Adipocyte (in vitro differentiated cells): Measurements from ENCODE around the gene TPM2.

Experiments used
- DNase-seq: peaks from one replicate; pipeline ENCODE4 v3.0.0-alpha.2; 2015; ENCODE audit warnings: low read depth
- H3K27me3 ChIP-seq: replicated peaks from 2 replicates; pipeline ENCODE4 v1.7.0; 2013; ENCODE audit warnings: mild to moderate bottlenecking, low read length, moderate library complexity; ENCODE audit not compliant: control insufficient read depth, insufficient read depth
- H3K36me3 ChIP-seq: 2 replicates; pipeline ENCODE4 v1.7.0; 2013; ENCODE audit warnings: low read length, mild to moderate bottlenecking, moderate library complexity; ENCODE audit not compliant: control insufficient read depth, insufficient read depth, severe bottlenecking
- H3K4me1 ChIP-seq: 2 replicates; pipeline ENCODE4 v1.7.0; 2013; ENCODE audit warnings: mild to moderate bottlenecking, low read length, moderate library complexity; ENCODE audit not compliant: control insufficient read depth, insufficient read depth
- H3K4me3 ChIP-seq: 2 replicates; pipeline ENCODE4 v1.7.0; 2013; ENCODE audit warnings: mild to moderate bottlenecking, low read length, moderate library complexity
- H3K9ac ChIP-seq: 2 replicates; pipeline ENCODE4 v1.7.0; 2013; ENCODE audit warnings: mild to moderate bottlenecking, low read length, moderate library complexity
- H3K9me3 ChIP-seq: 2 replicates; pipeline ENCODE4 v1.7.0; 2013; ENCODE audit warnings: mild to moderate bottlenecking, low read length, moderate library complexity; ENCODE audit not compliant: control insufficient read depth

The TPM2 gene

DNA sequence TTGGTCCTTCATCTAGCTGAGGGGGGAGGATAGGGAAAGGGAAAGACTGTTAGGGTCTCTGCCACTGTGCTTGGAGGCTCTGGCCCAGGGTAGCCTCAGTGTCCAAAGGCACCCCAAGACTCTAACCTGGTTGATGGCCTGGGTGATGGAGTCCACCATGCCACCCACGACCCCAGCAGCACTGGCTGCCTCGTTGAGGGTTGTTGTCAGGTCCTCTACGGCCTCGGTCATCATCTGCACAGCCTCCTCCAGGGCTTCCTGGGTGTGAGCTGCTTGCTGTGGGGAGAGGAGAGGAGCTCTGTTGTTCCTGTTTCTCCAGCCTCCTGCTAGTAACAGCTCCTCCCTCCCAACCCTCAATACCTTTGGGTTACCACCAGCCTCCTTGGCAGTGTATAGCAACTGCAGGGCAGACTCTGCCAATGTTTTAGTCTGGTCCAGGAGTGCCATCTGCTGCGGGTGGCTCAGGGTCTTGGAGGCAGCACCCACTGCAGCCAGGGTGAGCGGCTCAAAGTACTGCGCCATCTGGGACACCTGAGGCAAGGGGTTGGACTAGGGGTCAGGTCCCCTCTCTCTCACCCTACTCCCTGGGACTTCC lies 16.2 kb upstream of the TPM2 start:
- no peak for DNase-seq
- no peaks in the 10 kb centered on the region for H3K27me3 ChIP-seq
- no peaks in the 10 kb centered on the region for H3K4me1 ChIP-seq
- no peak overlapping the region for H3K9ac ChIP-seq
- no peak overlapping the region for H3K4me3 ChIP-seq
- H3K9me3 ChIP-seq, result no peaks in the 10 kb centered on the region
- H3K36me3 ChIP-seq, result peaks cover 94% of the 10 kb centered on the region

DNA sequence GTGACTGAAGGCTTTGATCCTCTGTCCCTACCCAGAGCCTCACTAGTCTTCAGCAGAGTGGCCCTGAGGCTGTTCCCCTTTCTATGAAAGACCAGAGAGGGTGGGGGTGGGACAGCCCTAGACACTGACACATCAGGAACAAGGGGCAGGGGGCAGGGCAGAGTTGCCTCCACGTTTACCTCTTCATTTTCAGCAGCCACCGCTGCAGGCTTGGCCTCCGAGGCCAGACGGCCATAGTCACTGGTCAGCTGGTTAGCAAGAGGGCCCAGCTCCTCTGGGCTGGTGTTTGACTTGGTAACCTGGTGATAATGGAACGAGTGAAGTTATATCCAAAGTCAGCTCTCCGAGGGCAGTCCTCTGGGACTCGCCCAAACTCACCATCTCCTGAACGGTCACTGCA lies 15.6 kb upstream of the TPM2 start:
- Histone ChIP-seq H3K9me3 (no peaks in the 10 kb centered on the region), H3K9ac (no peak overlapping the region), H3K36me3 (peaks cover 94% of the 10 kb centered on the region), H3K4me3 (no peak overlapping the region), H3K27me3 (no peaks in the 10 kb centered on the region), H3K4me1 (no peaks in the 10 kb centered on the region)
- no peak for DNase-seq

DNA sequence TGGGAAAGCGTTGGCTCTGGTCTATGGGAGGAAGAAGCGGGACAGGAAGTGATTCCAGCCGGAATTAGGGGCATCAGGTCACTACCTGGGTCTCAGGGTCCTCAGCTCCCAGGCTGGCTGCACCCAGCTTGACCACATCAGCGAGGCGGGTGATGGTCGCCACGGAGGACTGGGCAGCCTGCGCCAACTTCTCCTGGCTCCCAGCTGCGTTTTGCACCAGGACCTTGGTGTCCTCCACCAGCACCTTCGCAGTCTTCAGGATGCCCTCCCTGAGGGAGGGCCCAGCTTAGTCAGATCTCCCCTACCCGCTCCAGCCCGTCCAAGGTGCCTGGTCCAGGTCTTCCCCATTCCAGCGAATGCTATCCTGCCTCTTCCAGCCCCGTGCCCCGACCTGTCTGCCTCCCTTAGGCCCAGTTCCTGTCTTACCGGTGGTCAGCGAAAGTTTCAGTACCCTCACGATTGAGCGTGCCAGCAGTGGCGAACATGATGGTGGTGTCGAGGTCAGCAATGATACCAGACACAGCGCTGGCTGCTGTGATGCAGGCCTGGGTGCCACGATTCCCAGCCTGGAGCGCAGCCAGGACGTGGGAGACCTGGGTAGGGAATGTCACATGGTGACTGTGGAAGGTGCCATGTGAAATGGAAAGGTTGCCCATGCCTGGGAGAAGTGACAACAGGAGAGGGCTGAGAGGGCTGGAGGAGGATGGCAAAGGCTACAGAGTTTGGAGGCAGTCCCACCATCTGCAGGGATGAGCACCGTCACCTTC lies 14.4 kb upstream of the TPM2 start:
- DNase-seq, result no peak
- Histone ChIP-seq H3K4me3 (no peak overlapping the region), H3K4me1 (no peaks in the 10 kb centered on the region), H3K9me3 (no peaks in the 10 kb centered on the region), H3K27me3 (no peaks in the 10 kb centered on the region), H3K9ac (no peak overlapping the region), H3K36me3 (peaks cover 99% of the 10 kb centered on the region)

DNA sequence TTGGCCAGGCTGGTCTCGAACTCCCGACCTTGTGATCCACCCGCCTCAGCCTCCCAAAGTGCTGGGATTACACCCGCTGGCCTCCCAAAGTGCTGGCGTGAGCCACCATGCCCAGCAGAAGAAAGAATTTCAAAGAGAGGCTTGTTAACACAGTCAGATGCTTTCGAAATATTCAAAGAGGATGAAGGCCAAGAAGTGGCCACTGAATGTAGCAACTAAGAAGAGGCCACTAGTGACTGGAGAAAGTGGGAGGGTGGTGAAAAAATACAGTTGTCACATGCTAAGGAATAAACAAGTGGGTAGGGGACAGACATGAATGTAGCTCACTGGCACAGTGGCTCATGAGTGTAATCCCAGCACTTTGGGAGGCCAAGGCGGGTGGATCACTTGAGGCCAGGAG lies 13.0 kb upstream of the TPM2 start:
- DNase-seq, result no peak
- Histone ChIP-seq H3K36me3 (peaks cover 99% of the 10 kb centered on the region), H3K4me1 (no peaks in the 10 kb centered on the region), H3K9me3 (no peaks in the 10 kb centered on the region), H3K27me3 (no peaks in the 10 kb centered on the region), H3K4me3 (no peak overlapping the region), H3K9ac (no peak overlapping the region)

DNA sequence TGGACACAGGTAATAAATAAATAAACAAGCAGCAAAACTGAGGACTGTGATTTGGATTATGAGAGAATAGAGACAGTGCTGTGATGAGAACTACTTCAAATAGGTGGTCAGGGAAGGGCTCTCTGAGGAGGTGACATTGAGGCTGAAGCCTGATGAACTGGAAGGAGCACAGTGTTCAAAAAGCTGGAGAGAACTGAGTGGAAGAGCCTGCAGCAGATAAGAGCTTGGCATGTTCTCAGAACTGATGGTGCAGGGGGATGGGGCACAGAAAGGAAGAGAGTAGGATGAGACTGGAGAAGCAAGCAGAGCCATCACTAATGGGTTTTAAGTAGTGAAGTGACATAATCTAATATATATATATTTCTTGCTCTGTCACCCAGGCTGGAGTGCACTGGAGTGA lies 11.2 kb upstream of the TPM2 start:
- DNase-seq, result no peak
- Histone ChIP-seq H3K36me3 (peaks cover 99% of the 10 kb centered on the region), H3K4me3 (no peak overlapping the region), H3K9ac (no peak overlapping the region), H3K27me3 (no peaks in the 10 kb centered on the region), H3K4me1 (no peaks in the 10 kb centered on the region), H3K9me3 (no peaks in the 10 kb centered on the region)

DNA sequence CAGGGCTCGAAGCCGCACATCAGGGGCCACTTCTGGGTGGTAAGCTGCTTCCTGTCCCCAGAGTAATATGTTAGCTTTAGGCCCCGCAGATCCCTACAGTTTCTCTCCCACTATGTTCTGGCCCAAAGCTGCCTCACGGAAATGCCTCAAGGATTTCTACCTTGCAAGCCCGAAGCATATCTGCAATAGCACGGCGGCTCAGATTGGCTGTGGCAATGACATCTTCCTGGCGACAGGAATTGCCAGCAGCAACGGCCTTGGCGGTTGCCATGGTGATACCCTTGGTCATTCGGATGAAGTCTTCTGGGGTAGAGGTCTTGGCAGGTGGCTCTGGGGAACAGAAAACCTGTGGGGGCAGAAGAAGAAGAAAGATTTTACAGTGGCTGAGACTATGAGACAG lies 10.3 kb upstream of the TPM2 start:
- Histone ChIP-seq H3K4me1 (peaks cover 2% of the 10 kb centered on the region), H3K27me3 (no peaks in the 10 kb centered on the region)
- DNase-seq, result no peak

DNA sequence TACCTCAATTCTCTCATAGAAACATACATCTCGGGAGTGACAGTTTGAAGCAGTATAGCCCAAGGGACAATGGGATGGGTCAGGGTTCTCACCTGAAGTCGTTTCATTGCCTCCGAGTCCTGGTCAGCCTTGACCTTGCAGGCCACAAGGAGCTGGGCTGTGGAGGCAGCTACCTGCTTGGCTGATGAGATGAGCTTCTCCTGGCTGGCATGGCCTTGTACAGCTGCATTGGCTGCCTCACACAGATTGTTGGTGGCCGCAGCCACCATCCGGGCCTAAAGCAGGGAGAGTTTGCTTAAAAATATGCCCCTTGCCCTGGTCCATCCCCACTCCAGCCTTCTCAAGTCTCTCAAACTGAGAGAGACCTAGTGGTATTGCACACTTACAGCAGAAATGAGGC lies 8.5 kb upstream of the TPM2 start:
- Histone ChIP-seq H3K27me3 (no peaks in the 10 kb centered on the region), H3K9me3 (no peaks in the 10 kb centered on the region), H3K4me3 (no peak overlapping the region), H3K36me3 (peaks cover 76% of the 10 kb centered on the region), H3K4me1 (peaks cover 5% of the 10 kb centered on the region), H3K9ac (no peak overlapping the region)
- no peak for DNase-seq

More for the DNA sequence above, 10.3 kb upstream of the TPM2 start:
- H3K4me3 ChIP-seq, result no peak overlapping the region
- H3K9me3 ChIP-seq, result no peaks in the 10 kb centered on the region
- no peak overlapping the region for H3K9ac ChIP-seq
- H3K36me3 ChIP-seq, result peaks cover 94% of the 10 kb centered on the region

DNA sequence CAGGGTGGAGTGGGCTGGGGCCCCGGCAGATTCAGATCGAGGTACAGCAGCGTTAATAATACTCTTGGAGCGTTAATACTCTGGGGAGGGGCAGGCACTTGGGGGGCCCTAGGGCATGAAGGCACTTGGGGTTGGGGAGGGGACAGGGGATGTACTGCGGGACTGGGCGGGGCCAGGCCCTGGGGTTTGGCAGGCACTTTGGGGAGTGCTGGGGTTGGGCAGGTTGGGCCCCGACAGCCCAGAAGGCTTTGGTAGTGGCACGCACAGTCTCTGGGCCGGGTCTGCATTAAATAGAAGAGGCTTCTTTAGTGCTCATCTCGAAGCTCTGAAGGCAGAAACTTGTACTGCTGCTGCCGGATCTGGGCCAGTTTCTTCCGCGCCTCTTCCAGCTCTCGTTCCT lies 7.8 kb upstream of the TPM2 start:
- H3K36me3 ChIP-seq, result peaks cover 69% of the 10 kb centered on the region
- H3K27me3 ChIP-seq, result no peaks in the 10 kb centered on the region
- H3K9me3 ChIP-seq, result no peaks in the 10 kb centered on the region
- H3K4me1 ChIP-seq, result peaks cover 5% of the 10 kb centered on the region
- H3K9ac ChIP-seq, result no peak overlapping the region
- no peak overlapping the region for H3K4me3 ChIP-seq
- DNase-seq, result no peak

DNA sequence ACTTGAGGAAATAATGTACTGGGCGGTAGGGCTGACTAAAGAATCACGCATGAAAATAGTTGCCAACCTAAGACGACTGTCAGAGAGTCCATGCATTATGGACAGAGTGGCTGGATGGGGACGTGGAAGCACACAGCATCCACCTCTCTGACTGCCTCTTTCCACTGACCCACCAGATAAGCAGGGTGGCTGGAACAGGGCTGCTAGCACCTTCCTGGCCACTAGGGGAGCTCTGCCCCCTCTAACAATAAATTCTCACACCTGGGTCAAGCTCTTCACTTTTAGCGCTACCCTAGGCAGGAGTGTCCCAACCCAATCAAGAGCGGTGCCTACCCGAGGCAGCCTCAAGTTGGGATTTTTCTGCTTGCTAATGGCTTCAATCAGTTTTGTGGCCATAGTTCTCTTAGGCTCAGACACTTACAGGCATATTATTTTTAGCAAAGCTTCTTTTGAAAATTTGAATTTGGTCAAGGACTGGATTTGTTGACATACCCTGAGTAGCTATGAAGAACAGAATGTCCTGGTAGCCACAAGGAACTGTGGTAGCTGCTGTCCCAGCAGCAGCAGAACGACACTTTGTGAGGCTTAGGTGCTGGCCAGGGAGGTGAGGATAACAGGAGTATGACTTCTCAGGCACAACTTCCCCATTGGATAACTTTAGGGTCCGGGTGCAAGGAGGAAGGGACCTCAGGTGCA lies 6.9 kb upstream of the TPM2 start:
- H3K9me3 ChIP-seq, result no peaks in the 10 kb centered on the region
- peak overlapping the region; percentile 38 for H3K9ac ChIP-seq
- peak; percentile 79 for DNase-seq
- H3K27me3 ChIP-seq, result no peaks in the 10 kb centered on the region
- H3K4me3 ChIP-seq, result no peak overlapping the region
- H3K36me3 ChIP-seq, result peaks cover 62% of the 10 kb centered on the region
- peaks cover 10% of the 10 kb centered on the region for H3K4me1 ChIP-seq

DNA sequence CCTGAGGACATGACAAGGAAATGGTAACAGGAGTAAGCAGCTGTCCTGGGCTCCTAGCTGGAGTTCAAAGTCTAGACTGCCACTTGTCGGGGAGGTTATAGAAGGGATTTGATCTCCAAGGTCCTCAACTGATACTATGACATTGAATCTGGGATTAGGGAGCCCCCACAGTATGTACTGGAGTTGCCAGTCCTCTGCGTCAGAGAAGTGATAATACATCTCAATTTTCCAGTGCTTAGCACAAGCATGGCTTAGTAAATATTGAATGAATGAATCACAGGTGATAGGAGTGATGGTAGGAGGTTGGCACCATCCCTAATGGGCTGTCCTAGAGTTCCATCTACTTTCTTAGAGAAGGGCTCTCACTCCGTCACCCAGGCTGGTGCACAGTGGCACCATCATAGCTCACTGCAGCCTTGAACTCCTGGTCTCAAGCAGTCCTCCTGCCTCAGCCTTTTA lies 6.2 kb upstream of the TPM2 start:
- peak overlapping the region; percentile 13 for H3K9ac ChIP-seq
- H3K4me1 ChIP-seq, result peaks cover 17% of the 10 kb centered on the region
- no peaks in the 10 kb centered on the region for H3K9me3 ChIP-seq
- peaks cover 55% of the 10 kb centered on the region for H3K36me3 ChIP-seq
- no peaks in the 10 kb centered on the region for H3K27me3 ChIP-seq
- no peak for DNase-seq
- H3K4me3 ChIP-seq, result no peak overlapping the region

DNA sequence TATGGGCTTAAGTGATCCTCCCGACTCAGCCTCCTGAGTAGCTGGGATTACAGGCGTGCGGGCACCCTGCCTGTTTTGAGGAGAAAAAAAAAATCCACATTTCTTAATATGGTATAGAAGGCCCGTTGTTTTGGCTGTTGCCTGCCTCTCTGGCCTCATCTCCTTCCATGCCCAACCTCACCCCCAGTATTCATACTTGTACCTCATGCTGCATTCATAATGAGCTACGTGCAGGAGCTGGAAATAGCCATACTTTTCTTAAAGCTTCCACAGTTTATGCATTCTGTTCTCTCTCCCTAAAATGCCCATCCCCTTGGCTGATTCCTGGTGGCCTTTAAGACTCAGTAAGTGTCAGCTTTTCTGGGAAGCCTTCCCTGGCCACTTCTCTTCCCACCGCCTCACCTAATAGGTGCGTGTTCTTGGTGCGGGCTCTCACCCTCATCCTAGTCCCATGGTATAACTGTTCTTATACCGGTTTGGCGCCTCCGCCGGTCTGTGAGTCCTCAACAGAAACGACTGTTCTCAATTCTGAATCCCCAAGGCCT lies 2.1 kb upstream of the TPM2 start:
- H3K9me3 ChIP-seq, result no peaks in the 10 kb centered on the region
- H3K36me3 ChIP-seq, result peaks cover 24% of the 10 kb centered on the region
- DNase-seq, result no peak
- H3K4me1 ChIP-seq, result peaks cover 42% of the 10 kb centered on the region
- H3K9ac ChIP-seq, result peak overlapping the region; percentile 98
- no peak overlapping the region for H3K4me3 ChIP-seq
- H3K27me3 ChIP-seq, result no peaks in the 10 kb centered on the region
